Type B pancreatic cell (in vitro differentiated cells): ENCODE measurements around the gene AFF3. TPM values are rescaled to one million over a fixed set of nuclear protein-coding genes. Genes with fewer than 3 reads are reported as not detected.

Experiments used
- DNase-seq: peaks from one replicate; pipeline ENCODE4 v3.0.0; 2021; ENCODE audit warnings: mixed read lengths; ENCODE audit not compliant: unreplicated experiment; ENCODE audit errors: extremely low spot score
- H3K27ac Mint-ChIP-seq: 2 replicates; pipeline ENCODE4 v1.8.0; 2021; ENCODE audit warnings: mild to moderate bottlenecking, mixed read lengths
- H3K27me3 Mint-ChIP-seq: 2 replicates; pipeline ENCODE4 v1.8.0; 2021; ENCODE audit warnings: mixed read lengths
- H3K36me3 Mint-ChIP-seq: 2 replicates; pipeline ENCODE4 v1.8.0; 2021; ENCODE audit warnings: mixed read lengths
- H3K4me1 Mint-ChIP-seq: one replicate; pipeline ENCODE4 v1.8.0; 2021; ENCODE audit warnings: mixed read lengths; ENCODE audit not compliant: unreplicated experiment
- H3K4me3 Mint-ChIP-seq: 2 replicates; pipeline ENCODE4 v1.8.0; 2021; ENCODE audit warnings: mild to moderate bottlenecking, mixed read lengths
- H3K9me3 Mint-ChIP-seq: 2 replicates; pipeline ENCODE4 v1.8.0; 2021; ENCODE audit warnings: mixed read lengths
- CTCF ChIP-seq: fragments of 200-600 bp; sonication (generic); conservative IDR thresholded peaks from 2 replicates; pipeline ENCODE4 v1.5.0; 2021; ENCODE audit warnings: antibody characterized with exemption, mild to moderate bottlenecking
- total RNA-seq: library from RNA; stranded (reverse); gene quantifications from 2 replicates; pipeline ENCODE4 v1.2.1, GENCODE V29; 2021; ENCODE audit warnings: low replicate concordance

Gene AFF3
- total RNA-seq, 1 donor from 2014 or later = 29.2 TPM

- Mint-ChIP-seq H3K4me1 (peaks cover 30% of the 10 kb centered on the region), H3K27me3 (peaks cover 5% of the 10 kb centered on the region), H3K27ac (no peak overlapping the region), H3K4me3 (no peak overlapping the region), H3K36me3 (peaks cover 3% of the 10 kb centered on the region), H3K9me3 (peaks cover 3% of the 10 kb centered on the region)
- TF ChIP-seq CTCF = no peak
- DNase-seq = no peak
Observed at GRCh38 chr2:99605036-99605435, 537.4 kb downstream of the AFF3 start.

- Mint-ChIP-seq H3K4me1 (peaks cover 23% of the 10 kb centered on the region), H3K4me3 (no peak overlapping the region), H3K36me3 (no peaks in the 10 kb centered on the region), H3K27ac (no peak overlapping the region), H3K27me3 (peaks cover 8% of the 10 kb centered on the region), H3K9me3 (no peaks in the 10 kb centered on the region)
- DNase-seq = no peak
- no peak for TF ChIP-seq CTCF
Observed at GRCh38 chr2:99602476-99602875, 539.9 kb downstream of the AFF3 start.

GRCh38 chr2:99600981-99601651 is 541.3 kb downstream of the AFF3 start:
- no peaks in the 10 kb centered on the region for H3K36me3 Mint-ChIP-seq
- no peak for TF ChIP-seq CTCF
- DNase-seq = no peak
- H3K4me3 Mint-ChIP-seq = peak overlapping the region; percentile 41
- H3K27me3 Mint-ChIP-seq = peaks cover 8% of the 10 kb centered on the region
- H3K27ac Mint-ChIP-seq = no peak overlapping the region
- no peaks in the 10 kb centered on the region for H3K9me3 Mint-ChIP-seq
- H3K4me1 Mint-ChIP-seq = peaks cover 24% of the 10 kb centered on the region

- no peak overlapping the region for H3K4me3 Mint-ChIP-seq
- H3K4me1 Mint-ChIP-seq = peaks cover 24% of the 10 kb centered on the region
- H3K27me3 Mint-ChIP-seq = peaks cover 3% of the 10 kb centered on the region
- H3K36me3 Mint-ChIP-seq = peaks cover 3% of the 10 kb centered on the region
- H3K9me3 Mint-ChIP-seq = no peaks in the 10 kb centered on the region
- no peak overlapping the region for H3K27ac Mint-ChIP-seq
- no peak for DNase-seq
- TF ChIP-seq CTCF = no peak
Observed at GRCh38 chr2:99598441-99598840, 543.9 kb downstream of the AFF3 start.

GRCh38 chr2:99597616-99598015 is 544.8 kb downstream of the AFF3 start:
- no peak for DNase-seq
- TF ChIP-seq CTCF = no peak
- Mint-ChIP-seq H3K4me1 (peaks cover 24% of the 10 kb centered on the region), H3K9me3 (no peaks in the 10 kb centered on the region), H3K4me3 (no peak overlapping the region), H3K36me3 (peaks cover 3% of the 10 kb centered on the region), H3K27me3 (peaks cover 3% of the 10 kb centered on the region), H3K27ac (no peak overlapping the region)
